Mesothelial cell of epicardium (in vitro differentiated cells): ENCODE data around the gene CDK5R1. TPM values are rescaled to one million over a fixed set of nuclear protein-coding genes. Genes with fewer than 3 reads are reported as not detected.
A peak's percentile ranks its signal among the peaks of the same experiment; 100 is the strongest.

Source experiments
- DNase-seq, 2 experiments: peaks; one replicate each; pipeline ENCODE4 v3.0.0; 2021; ENCODE audit warnings: low spot score in 2 of 2; ENCODE audit not compliant: unreplicated experiment in 2 of 2
- H3K27ac Mint-ChIP-seq: 2 replicates; pipeline ENCODE4 v1.8.0; 2021; ENCODE audit warnings: mixed read lengths
- H3K27me3 Mint-ChIP-seq: 2 replicates; pipeline ENCODE4 v1.8.0; 2021; ENCODE audit warnings: low read depth, mixed read lengths
- H3K36me3 Mint-ChIP-seq: 2 replicates; pipeline ENCODE4 v1.8.0; 2021; ENCODE audit warnings: mixed read lengths
- H3K4me1 Mint-ChIP-seq: 2 replicates; pipeline ENCODE4 v1.8.0; 2021; ENCODE audit warnings: mixed read lengths
- H3K4me3 Mint-ChIP-seq: 2 replicates; pipeline ENCODE4 v1.8.0; 2021; ENCODE audit warnings: mild to moderate bottlenecking, moderate library complexity, mixed read lengths
- H3K9me3 Mint-ChIP-seq: 2 replicates; pipeline ENCODE4 v1.8.0; 2021; ENCODE audit warnings: mixed read lengths
- total RNA-seq: library from RNA; stranded (reverse); gene quantifications from 3 replicates; pipeline ENCODE4 v1.2.1, GENCODE V29; 2021
- TF ChIP-seq, protein P1 (sequence below): fragments of 200-600 bp; sonication (generic); IDR thresholded peaks from one replicate; pipeline ENCODE4 v1.5.0; 2021; ENCODE audit warnings: antibody characterized with exemption; ENCODE audit not compliant: unreplicated experiment

CDK5R1 gene
- total RNA-seq, 1 donor from 2014 or later = 4.6 TPM

GRCh38 chr17:32515677-32516383 lies 29.0 kb downstream of the CDK5R1 start:
- no peak for DNase-seq
- Mint-ChIP-seq H3K9me3 (no peaks in the 10 kb centered on the region), H3K27me3 (no peaks in the 10 kb centered on the region), H3K27ac (no peak overlapping the region), H3K4me3 (no peak overlapping the region), H3K4me1 (peaks cover 23% of the 10 kb centered on the region), H3K36me3 (no peaks in the 10 kb centered on the region)
- TF ChIP-seq, protein P1, sequence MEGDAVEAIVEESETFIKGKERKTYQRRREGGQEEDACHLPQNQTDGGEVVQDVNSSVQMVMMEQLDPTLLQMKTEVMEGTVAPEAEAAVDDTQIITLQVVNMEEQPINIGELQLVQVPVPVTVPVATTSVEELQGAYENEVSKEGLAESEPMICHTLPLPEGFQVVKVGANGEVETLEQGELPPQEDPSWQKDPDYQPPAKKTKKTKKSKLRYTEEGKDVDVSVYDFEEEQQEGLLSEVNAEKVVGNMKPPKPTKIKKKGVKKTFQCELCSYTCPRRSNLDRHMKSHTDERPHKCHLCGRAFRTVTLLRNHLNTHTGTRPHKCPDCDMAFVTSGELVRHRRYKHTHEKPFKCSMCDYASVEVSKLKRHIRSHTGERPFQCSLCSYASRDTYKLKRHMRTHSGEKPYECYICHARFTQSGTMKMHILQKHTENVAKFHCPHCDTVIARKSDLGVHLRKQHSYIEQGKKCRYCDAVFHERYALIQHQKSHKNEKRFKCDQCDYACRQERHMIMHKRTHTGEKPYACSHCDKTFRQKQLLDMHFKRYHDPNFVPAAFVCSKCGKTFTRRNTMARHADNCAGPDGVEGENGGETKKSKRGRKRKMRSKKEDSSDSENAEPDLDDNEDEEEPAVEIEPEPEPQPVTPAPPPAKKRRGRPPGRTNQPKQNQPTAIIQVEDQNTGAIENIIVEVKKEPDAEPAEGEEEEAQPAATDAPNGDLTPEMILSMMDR = no peak

- Mint-ChIP-seq H3K4me3 (no peak overlapping the region), H3K4me1 (peaks cover 26% of the 10 kb centered on the region), H3K9me3 (no peaks in the 10 kb centered on the region), H3K36me3 (no peaks in the 10 kb centered on the region), H3K27me3 (no peaks in the 10 kb centered on the region), H3K27ac (no peak overlapping the region)
- no peak for DNase-seq
- TF ChIP-seq, protein P1 = no peak
These were observed 29.7 kb downstream of the CDK5R1 start for GRCh38 chr17:32516450-32516849.

DNA sequence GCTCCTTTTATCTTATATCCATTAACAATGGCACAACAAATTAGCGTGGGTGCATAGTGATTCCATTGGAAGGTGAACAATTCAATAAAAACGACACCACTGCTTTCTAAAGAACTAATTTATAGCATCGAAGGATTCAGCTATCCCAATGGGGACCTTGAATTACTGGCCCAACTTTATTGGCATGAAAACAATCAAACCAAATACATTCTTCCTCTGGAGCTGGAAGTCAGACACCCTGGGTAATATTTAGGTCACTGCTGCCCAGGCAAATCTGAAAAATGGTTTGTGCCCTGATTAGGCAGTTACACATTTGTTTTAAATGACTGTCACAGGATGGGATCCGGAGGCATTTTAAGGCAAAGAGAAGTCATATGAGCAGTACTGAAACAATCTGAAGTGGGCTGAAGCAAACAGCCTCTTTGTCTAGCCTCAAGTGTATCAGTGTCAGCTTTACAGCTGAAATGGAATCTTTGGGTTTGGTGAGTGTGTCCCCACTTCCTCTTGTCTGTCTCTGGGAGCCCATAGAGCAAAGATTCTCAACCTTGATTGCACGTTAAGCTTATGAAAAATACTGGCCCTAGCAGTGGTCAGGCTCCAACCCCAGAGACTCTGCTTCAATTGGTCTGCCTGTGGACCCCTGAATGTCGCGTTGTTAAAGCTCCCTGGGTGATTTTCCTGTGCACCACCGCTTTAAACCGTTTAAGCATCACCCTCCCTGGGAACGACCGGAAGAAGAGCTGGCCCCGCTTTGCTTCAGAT lies 30.3 kb downstream of the CDK5R1 start:
- H3K4me3 Mint-ChIP-seq = no peak overlapping the region
- peaks cover 26% of the 10 kb centered on the region for H3K4me1 Mint-ChIP-seq
- no peak for DNase-seq
- no peaks in the 10 kb centered on the region for H3K27me3 Mint-ChIP-seq
- H3K27ac Mint-ChIP-seq = no peak overlapping the region
- H3K9me3 Mint-ChIP-seq = no peaks in the 10 kb centered on the region
- no peaks in the 10 kb centered on the region for H3K36me3 Mint-ChIP-seq
- TF ChIP-seq, protein P1 = no peak

DNA sequence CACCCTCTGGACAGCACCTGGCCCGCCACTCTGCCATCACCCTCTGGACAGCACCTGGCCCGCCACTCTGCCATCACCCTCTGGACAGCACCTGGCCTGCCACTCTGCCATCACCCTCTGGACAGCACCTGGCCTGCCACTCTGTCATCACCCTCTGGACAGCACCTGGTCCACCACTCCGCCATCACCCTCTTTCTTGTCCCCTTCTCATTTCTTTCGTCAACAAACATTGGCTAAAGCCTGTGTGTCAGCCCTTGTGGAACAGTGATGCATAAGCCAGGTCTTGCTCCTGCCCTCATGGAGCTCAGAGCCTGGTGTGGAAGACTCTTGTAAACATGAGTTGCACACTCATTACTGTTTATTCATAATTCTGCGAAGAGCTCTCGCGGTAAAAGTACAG lies 31.2 kb downstream of the CDK5R1 start:
- peaks cover 30% of the 10 kb centered on the region for H3K4me1 Mint-ChIP-seq
- H3K36me3 Mint-ChIP-seq = no peaks in the 10 kb centered on the region
- H3K9me3 Mint-ChIP-seq = no peaks in the 10 kb centered on the region
- no peak overlapping the region for H3K27ac Mint-ChIP-seq
- DNase-seq = no peak
- TF ChIP-seq, protein P1 = no peak
- no peak overlapping the region for H3K4me3 Mint-ChIP-seq
- H3K27me3 Mint-ChIP-seq = no peaks in the 10 kb centered on the region

- no peak for DNase-seq
- TF ChIP-seq, protein P1 = no peak
- Mint-ChIP-seq H3K36me3 (no peaks in the 10 kb centered on the region), H3K4me1 (peaks cover 35% of the 10 kb centered on the region), H3K4me3 (peak overlapping the region; percentile 67), H3K9me3 (no peaks in the 10 kb centered on the region), H3K27ac (peak overlapping the region; percentile 9), H3K27me3 (no peaks in the 10 kb centered on the region)
These were observed 31.9 kb downstream of the CDK5R1 start for GRCh38 chr17:32518646-32519227.
